Measurements from ENCODE around the gene MAPK13. TPM values are rescaled to one million over a fixed set of nuclear protein-coding genes. Genes with fewer than 3 reads are reported as not detected.
"Not testable (repeated sequence)": the region's sequence is repeated elsewhere in the genome, so short reads cannot be mapped to it uniquely, and the experiment has no call there.

The MAPK13 gene
- total RNA-seq, result 10 to 100 TPM in 1 of 2 donors, 1 to 10 TPM in 1; 7.0 to 10.1 TPM
- long read RNA-seq, donor 1, transcript MAPK13-201 (12 exons, 2,052 nt), result major isoform, 6 of 7 reads
- long read RNA-seq, donor 1, partial matches to known transcripts, result 1 of 7 reads
- long read RNA-seq, donor 1, other reads (novel, unspliced or antisense), result 0 of 7 reads
- long read RNA-seq, donor 2, partial matches to known transcripts, result 1 of 3 reads
- long read RNA-seq, donor 2, other reads (novel, unspliced or antisense), result 0 of 3 reads

DNA sequence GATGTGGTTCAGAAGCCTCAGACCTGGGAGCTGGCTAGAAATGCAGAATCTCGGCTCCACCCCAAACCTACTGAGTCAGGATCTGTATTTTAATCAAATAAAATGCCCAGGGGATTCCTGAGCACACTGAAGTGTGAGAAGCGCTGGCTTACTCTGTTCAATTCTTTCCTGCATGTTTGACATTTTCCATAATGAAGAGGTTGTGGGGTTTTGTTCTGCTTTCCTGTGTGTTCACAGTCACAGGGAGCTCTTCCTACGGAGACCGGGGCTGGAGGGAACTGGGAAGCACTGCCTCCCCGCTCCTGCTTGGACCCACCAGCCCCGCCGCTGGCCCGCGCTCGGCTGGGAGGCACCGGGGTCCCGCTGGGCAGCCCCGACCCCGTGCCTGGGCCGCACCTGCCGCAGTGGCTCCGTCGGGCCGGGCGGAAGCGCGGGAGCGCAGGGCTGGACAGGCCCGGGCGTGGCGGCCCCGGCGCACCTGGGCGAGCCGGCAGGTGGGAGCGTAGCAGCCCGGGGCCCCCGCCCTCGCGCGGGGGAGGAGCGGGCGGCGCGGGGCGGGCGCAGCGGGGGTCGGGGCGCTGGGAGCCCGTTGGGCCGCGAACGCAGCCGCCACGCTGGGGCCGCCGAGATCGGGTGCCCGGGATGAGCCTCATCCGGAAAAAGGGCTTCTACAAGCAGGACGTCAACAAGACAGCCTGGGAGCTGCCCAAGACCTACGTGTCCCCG is at the start of gene MAPK13:
Gene MAPK13 (plus strand): TSS at position 573 of the 726 bp plus-strand sequence. CDS start 70 bp downstream, at position 643.
- intact Hi-C loops (cut with DNase I), result loop anchor here (10.0 kb wide), 3 partner anchors 65 to 235 kb away; partner anchors contain the start of gene BRPF3 (in 1 of the 2)
- DNase-seq (ENCODE audit: low spot score), result no peak

DNA sequence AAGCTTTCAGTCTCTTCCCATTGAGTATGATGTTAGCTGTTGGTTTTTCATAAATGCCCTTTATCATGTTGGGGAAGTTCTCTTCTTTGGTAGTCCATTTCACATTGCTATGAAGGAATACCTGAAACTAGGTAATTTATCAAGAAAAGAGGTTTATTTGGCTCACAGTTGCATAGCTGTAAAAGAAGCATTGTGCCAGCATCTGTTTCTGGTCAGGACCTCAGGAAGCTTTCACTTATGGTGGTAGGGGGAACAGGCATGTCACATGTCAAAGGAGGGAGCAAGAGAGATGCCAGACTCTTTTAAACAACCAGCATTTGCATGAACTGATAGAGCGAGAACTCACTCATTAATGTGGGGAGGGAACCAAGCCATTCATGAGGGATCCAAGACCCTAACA is 48.0 kb upstream of the MAPK13 start:
- DNase-seq (ENCODE audit: low spot score), result no peak
- intact Hi-C loops (cut with DNase I), result no loop called here

DNA sequence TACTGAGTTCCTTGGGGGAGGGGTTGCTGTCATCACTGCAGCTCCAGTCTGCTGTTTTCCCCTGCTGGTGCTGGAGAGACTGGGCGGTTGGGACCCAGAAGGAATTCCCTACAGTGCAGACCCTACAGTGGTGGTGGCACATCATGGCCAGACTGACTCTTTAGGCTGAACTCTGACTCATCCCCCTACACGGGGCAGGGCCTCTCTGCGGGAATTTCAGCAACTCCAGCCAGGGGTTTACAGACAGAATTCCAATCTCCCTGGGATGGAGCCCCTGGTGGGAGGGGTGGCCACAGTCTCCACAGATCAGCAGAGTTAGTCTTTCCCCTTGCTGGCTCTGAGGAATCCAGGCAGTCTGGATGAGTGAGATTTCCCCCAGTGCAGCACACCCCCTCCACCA is 46.9 kb upstream of the MAPK13 start:
- no peak for DNase-seq (ENCODE audit: low spot score)
- intact Hi-C loops (cut with DNase I), result no loop called here

DNA sequence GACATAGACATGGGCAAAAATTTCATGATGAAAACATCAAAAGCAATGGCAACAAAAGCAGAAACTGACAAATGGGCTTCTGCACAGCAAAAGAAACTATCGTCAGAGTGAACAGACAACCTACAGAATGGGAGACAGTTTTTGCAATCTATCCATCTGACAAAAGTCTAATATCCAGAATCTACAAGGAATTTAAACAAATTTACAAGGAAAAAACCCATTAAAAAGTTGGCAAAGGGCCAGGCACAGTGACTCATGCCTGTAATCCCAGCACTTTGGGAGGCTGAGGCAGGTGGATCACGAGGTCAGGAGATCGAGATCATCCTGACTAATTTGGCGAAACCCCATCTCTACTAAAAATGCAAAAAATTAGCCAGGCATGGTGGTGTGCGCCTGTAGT is 42.1 kb upstream of the MAPK13 start:
- DNase-seq (ENCODE audit: low spot score); intact Hi-C loops (cut with DNase I): not testable (repeated sequence)

DNA sequence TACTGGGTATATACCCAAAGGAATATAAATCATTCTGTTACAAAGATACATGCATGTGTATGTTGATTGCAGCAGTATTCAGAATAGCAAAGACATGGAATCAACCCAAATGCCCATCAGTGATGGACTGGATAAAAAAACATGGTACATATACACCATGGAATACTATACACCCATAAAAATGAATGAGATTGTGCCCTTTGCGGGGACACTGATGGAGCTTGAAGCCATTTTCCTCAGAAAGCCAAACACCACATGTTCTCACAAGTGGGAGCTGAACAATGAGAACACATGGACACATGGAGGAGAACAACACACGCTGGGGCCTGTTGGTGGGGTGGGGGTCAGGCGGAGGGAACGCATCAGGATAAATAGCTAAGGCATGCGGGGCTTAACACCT is 41.3 kb upstream of the MAPK13 start:
- DNase-seq (ENCODE audit: low spot score), result no peak
- intact Hi-C loops (cut with DNase I), result no loop called here

DNA sequence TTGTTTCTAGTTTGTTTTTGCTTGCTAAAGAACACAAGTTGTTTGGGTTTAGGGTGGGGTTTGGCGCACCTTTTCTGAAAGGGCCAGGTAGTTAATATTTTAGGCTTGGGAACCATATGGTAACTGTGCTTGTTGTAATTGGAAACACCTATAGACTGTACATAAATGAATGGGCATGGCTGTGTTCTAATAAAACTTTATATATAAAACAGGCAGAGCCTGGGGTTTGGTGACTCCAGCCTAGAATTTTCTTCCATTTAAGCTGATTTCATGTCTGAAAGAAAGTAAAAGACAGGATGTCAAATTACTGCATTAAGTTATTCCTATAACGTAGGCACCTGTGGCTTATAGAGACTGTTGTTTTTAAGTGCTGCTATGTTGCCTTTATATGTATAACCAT is 36.1 kb upstream of the MAPK13 start:
- DNase-seq (ENCODE audit: low spot score), result no peak
- intact Hi-C loops (cut with DNase I), result loop anchor here in 1 of 2 donors (2.0 kb wide), 1 partner anchor 67 kb away; the partner anchor contains the start of gene MAPK14

DNA sequence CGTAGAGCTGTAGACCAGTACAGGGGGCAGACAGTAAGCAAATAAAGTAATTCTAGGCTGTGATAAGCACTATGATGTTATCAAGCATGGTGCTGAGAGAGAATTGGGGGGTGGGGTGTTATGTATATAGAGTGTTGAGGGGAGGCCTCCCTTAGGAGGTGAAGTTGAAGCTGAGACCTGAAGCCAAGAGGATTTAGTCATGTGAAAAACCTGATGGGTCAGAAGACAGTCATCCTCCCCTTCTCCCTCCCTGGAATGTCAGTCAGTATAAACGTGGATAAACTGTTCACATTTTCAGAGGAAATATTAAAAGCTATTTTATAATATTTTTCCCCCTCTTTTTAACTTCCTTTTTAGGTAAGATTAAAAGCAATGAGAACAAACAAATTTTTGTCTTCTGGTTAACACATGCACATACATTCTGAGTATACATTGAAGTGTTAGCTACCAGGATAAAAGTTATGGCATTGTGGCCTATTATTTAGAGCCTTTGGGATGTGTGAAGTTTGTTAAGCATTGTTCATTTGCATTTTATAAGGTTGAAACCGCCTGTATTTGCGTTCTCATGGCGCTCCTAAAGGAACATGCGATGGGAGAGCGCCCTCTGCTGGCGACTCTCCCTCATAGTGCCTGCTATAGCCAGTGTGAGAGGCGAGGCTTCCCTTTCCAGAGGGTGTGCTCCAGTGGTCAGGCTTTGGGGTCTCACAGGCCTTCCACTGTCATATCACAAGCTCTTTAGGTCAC is 35.4 kb upstream of the MAPK13 start:
- peak; percentile 94 for DNase-seq (ENCODE audit: low spot score)
- intact Hi-C loops (cut with DNase I), result loop anchor here in 1 of 2 donors (2.0 kb wide), 1 partner anchor 68 kb away; the partner anchor contains the start of gene MAPK14

DNA sequence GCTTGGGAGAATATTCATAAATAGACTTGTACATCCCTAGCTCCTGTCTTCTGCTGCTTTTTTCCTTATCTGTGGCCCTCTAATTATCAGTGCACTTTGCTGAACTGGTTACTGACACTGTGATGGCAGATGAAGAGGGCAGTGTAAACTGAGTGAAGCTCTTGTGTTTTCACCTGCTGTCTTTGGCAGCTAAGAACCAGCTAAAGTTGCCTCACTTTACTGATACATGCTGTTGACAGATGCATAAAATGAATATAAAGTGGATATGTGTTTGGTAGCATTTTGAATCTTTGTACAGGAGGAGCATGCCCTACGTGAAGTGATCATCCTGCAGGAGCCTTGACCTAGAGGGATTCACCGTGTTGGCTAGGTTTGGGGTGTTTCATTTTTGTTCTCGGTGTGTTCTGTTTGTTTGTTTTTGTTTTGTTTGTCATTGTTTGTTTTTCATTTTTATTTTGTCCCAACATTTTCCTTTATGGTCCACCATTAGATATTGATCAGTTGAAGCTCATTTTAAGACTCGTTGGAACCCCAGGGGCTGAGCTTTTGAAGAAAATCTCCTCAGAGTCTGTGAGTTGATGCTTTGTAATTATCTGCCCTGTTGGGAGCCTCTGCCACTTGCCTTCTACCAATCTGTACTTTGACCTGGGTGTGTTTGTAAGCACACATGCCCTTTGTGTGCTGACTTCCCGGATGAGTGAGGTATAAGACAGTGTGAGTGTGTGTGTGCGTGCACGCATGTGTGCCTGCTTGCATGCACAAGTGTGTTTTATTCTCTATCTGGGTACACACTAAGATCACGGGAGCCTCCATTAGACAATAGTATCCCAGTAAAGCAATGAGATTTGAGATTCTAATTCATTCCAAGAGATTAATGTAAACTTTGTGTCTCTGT is 34.6 kb upstream of the MAPK13 start:
- intact Hi-C loops (cut with DNase I), result loop anchor here in 1 of 2 donors (2.0 kb wide), 1 partner anchor 69 kb away; the partner anchor contains the start of gene MAPK14
- no peak for DNase-seq (ENCODE audit: low spot score)

DNA sequence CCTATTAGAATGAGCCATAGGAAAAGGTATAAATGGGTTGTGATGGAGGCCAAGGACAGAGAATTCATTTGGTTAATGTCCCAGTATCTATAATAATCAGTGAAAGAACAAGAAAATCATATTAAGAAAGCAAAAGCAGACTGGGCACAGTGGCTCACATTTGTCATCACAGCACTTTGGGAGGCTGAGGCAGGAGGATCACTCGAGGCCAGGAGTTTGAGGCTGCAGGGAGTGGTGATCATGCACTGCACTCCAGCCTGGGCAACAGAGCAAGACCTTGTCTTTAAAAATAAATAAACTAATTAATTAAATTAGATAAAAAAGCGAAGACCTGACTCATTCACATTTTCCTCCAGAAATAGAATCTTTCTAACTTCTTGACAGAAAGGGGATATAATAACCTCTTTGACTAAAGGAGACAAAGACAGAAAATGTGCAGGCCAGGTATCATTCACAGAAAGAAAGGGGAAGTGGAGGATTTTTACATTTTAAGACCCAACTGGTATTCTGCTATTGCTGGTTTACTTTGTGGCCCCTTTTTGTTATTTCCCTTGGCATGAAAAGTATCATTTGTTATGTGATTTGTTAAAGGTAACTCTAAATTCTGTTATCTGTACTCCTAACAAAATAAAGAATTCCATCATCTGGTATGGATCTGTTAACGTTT is 31.9 kb upstream of the MAPK13 start:
- intact Hi-C loops (cut with DNase I), result no loop called here

DNA sequence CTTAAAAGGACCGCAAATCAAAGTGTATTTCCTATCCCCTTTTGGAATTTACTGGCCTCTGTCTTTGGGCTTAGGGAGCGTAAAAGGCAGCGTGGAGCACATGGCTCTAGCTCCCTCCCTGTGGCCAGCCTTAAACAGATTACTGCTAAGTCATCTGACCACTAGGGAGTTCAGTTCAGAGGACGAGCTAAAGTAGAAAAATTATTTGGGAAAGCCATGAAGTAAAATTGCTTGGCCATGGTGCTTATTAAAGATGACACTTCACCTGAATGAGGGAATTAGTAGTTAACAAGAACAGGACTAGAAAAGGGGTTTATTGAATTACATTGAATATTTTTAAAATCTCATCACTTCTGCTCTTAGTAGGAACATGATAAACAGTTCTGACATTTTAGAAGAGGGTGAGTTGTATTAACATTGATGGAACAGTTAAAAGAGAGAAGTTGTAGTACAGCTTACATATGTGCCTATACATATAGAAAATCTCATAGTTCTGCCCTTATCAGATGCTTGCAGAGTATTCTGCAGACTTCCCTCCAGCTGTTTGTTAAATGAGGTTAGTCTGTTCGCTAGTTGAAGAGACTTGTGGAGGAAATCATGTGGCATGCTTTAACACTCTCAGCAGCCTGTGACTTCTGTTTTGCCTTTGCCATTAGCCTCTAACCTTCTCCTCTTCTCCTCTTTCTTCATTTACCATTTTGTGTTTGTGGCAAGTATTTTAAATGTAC is 31.2 kb upstream of the MAPK13 start:
- intact Hi-C loops (cut with DNase I), result no loop called here
- DNase-seq (ENCODE audit: low spot score), result no peak

More for the DNA sequence above, 31.9 kb upstream of the MAPK13 start:
- no peak for DNase-seq (ENCODE audit: low spot score)

DNA sequence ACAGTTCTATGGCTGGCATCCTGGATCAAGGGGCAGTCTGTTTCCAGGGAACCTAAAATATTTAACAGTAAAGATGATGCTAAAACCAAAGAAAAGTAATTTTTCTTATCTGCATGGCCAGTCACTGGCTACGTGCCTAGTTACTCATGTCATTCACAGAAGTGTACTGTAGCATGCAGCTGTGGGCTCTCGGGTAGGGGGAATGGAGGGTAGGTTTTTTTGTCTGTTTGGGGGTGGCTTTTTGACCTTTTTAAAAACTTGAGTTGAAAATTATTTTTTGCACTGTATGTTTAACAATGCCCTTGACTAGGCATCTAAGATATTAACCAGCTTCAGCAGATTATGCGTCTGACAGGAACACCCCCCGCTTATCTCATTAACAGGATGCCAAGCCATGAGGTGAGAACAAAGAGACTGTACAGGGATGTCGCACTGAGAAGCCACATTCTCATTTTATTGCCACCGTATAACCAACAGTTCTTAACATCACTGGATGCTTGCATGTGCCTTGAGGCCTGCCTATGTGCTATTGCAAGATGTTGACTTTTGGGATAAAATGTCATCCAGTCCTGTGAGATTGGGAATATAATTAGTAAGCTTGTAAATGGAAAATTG is 30.3 kb upstream of the MAPK13 start:
- DNase-seq (ENCODE audit: low spot score), result no peak
- intact Hi-C loops (cut with DNase I), result no loop called here

DNA sequence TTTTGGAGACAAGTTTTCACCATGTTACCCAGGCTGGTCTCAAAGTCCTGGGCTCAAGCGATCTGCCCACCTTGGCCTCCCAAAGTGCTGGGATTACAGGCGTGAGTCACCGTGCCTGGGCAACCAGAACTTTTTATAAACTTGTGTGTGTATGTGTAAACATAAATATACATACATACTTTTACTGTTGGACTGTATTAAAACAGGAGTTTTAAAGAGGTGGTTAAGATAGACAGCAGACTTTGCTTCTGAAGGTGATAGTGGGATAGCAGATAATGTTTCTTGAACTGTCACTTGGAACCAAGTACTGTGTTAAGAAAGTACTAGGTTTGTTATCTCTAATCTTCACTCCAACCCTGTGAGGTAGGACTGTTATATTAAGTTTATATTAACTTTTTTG is 28.6 kb upstream of the MAPK13 start:
- no peak for DNase-seq (ENCODE audit: low spot score)
- intact Hi-C loops (cut with DNase I), result no loop called here

DNA sequence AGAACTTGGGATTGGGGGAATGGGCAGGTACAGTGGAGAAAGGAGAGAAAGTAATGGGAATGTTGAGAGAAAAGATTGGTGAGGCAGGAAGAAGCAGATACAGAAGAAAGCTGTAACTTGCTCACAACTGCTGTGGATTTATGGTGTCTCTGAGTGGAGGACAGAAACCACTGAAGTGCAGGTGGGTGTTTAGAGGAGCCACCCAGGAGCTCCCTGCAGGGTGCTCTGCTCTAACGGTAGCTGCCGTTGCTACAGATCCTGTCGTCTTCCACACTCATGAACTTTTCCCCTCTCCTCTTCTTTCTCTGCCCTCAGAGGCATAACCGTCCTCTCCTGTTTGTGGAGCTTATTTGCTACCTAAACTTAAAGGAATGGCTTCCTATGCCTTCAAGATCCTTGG is 27.5 kb upstream of the MAPK13 start:
- DNase-seq (ENCODE audit: low spot score), result no peak
- intact Hi-C loops (cut with DNase I), result no loop called here

DNA sequence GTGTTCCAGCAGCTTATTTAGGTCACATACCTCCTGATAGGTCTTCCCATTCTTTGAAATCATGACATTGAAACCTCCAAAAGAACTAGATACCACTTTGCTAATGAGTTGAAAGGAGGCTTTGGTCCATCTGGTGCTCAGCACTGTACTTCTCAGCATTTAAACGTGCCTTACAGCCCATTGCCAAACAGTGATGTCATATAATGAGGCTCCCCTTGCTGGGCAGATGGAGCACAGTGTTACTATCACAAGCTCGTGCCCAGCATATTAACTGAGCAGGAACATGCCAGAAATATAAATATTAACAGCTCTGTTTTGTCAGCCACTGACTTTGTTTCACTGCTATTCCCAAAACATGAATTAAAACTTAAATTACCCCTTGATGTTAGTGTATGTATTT is 25.5 kb upstream of the MAPK13 start:
- intact Hi-C loops (cut with DNase I), result no loop called here
- DNase-seq (ENCODE audit: low spot score), result no peak

DNA sequence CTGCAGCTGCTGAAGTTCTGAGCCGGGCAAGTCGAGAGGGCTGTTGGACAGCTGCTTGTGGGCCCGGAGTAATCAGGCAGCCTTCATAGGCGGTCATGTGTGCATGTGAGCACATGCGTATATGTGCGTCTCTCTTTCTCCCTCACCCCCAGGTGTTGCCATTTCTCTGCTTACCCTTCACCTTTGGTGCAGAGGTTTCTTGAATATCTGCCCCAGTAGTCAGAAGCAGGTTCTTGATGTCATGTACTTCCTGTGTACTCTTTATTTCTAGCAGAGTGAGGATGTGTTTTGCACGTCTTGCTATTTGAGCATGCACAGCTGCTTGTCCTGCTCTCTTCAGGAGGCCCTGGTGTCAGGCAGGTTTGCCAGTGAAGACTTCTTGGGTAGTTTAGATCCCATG is 21.2 kb upstream of the MAPK13 start:
- no peak for DNase-seq (ENCODE audit: low spot score)
- intact Hi-C loops (cut with DNase I), result no loop called here

DNA sequence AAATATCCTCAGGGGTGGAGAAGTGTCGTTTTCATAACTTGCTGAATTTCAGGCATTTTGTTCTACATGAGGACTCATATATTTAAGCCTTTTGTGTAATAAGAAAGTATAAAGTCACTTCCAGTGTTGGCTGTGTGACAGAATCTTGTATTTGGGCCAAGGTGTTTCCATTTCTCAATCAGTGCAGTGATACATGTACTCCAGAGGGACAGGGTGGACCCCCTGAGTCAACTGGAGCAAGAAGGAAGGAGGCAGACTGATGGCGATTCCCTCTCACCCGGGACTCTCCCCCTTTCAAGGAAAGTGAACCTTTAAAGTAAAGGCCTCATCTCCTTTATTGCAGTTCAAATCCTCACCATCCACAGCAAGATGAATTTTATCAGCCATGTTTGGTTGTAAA is 20.3 kb upstream of the MAPK13 start:
- DNase-seq (ENCODE audit: low spot score), result no peak

DNA sequence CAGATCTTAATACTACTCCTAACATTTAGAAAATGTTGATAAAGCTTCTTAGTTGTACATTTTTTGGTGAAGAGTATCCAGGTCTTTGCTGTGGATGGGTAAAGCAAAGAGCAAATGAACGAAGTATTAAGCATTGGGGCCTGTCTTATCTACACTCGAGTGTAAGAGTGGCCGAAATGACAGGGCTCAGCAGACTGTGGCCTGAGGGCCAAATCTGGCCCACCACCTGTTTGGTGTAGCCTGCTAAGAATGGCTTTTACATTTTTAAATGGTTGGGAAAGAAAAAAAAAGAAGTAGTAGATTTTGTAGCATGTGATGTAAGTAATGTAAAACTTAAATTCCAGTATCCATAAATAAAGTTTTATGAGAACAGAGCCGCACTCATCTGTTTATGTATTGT is 19.4 kb upstream of the MAPK13 start:
- no peak for DNase-seq (ENCODE audit: low spot score)
- intact Hi-C loops (cut with DNase I), result no loop called here

More for the DNA sequence above, 20.3 kb upstream of the MAPK13 start:
- intact Hi-C loops (cut with DNase I), result no loop called here

Data from posterior vena cava (tissue), 2 donors.